HepG2 (cell line): ENCODE data around the gene SLC22A14. TPM values are rescaled to one million over a fixed set of nuclear protein-coding genes. Genes with fewer than 3 reads are reported as not detected.

Source experiments
- ATF7 ChIP-seq, 2 experiments: fragments of 450-650 bp in 1 of 2; sonication (generic) in 1 of 2; formaldehyde crosslinking in 1 of 2; IDR thresholded peaks; 2 replicates each; pipeline versions ENCODE4 v1.4.0 to v1.6.1; 2016 to 2020; ENCODE audit warnings: antibody characterized with exemption in 1 of 2, mild to moderate bottlenecking in 1 of 2, missing genetic modification reagents in 1 of 2
- CEBPB ChIP-seq: IDR thresholded peaks from 2 replicates; pipeline ENCODE4 v1.6.1; 2011; ENCODE audit warnings: low read depth, low read length, improper control_type of control experiment, borderline replicate concordance
- CHD2 ChIP-seq: IDR thresholded peaks from 2 replicates; pipeline ENCODE4 v1.6.1; 2011; ENCODE audit warnings: low read depth, low read length, improper control_type of control experiment
- GFI1 ChIP-seq: sonication (generic); formaldehyde crosslinking; IDR thresholded peaks from 2 replicates; pipeline ENCODE4 v1.5.0; 2020; ENCODE audit warnings: missing genetic modification reagents, mild to moderate bottlenecking, borderline replicate concordance
- NR3C1 ChIP-seq: sonication (generic); formaldehyde crosslinking; IDR thresholded peaks from 2 replicates; pipeline ENCODE4 v1.4.0; 2020; ENCODE audit warnings: missing genetic modification reagents
- POLR2AphosphoS5 ChIP-seq: IDR thresholded peaks from 2 replicates; pipeline ENCODE4 v1.6.1; 2012; ENCODE audit warnings: low read depth, low read length
- POLR2G ChIP-seq: fragments of 200-400 bp; formaldehyde crosslinking; IDR thresholded peaks from 2 replicates; pipeline ENCODE4 v1.6.1; 2018; ENCODE audit warnings: mild to moderate bottlenecking, low read depth, low read length, moderate library complexity
- RARA ChIP-seq: IDR thresholded peaks from 2 replicates; pipeline ENCODE4 v1.6.1; 2016; ENCODE audit warnings: missing genetic modification reagents, missing compliant biosample characterization
- RFXAP ChIP-seq: sonication (generic); formaldehyde crosslinking; IDR thresholded peaks from 2 replicates; pipeline ENCODE4 v1.4.0; 2020; ENCODE audit warnings: missing genetic modification reagents, borderline replicate concordance
- ZNF282 ChIP-seq: fragments of 450-650 bp; IDR thresholded peaks from 2 replicates; pipeline ENCODE4 v1.6.1; 2018; ENCODE audit not compliant: partially characterized antibody
- ZNF333 ChIP-seq: sonication (generic); formaldehyde crosslinking; IDR thresholded peaks from 2 replicates; pipeline ENCODE4 v1.4.0; 2020; ENCODE audit warnings: mild to moderate bottlenecking, missing genetic modification reagents, borderline replicate concordance
- polyA plus RNA-seq, 8 experiments: library from polyadenylated mRNA; depleted of rRNA in 3 of 8; stranded (reverse) in 7 of 8; unstranded in 1 of 8; fragments of >200 nt; fragmentation: Illumina TruSeq in 4 of 8; extraction: Trizol in 4 of 8; gene quantifications; 2 replicates each; pipeline versions ENCODE4 v1.2.1 to v1.2.3, GENCODE V29; 2011 to 2016; ENCODE audit warnings: low read depth in 4 of 8, missing spikeins in 1 of 8, mixed read lengths in 1 of 8; ENCODE audit not compliant: insufficient read depth in 1 of 8
- total RNA-seq, 5 experiments: library from RNA; depleted of rRNA; stranded (reverse); fragments of >200 nt; fragmentation: Illumina TruSeq; extraction: Trizol; gene quantifications; 2 replicates each; pipeline ENCODE4 v1.2.3, GENCODE V29; 2016; ENCODE audit warnings: low read depth in 1 of 5
- TF ChIP-seq, protein P1 (sequence below): sonication (generic); formaldehyde crosslinking; IDR thresholded peaks from 2 replicates; pipeline ENCODE4 v1.5.0; 2020; ENCODE audit warnings: mild to moderate bottlenecking, missing genetic modification reagents, borderline replicate concordance
- TF ChIP-seq, protein P2 (sequence below): sonication (generic); formaldehyde crosslinking; conservative IDR thresholded peaks from 2 replicates; pipeline ENCODE4 v1.8.0; 2022; ENCODE audit warnings: mild to moderate bottlenecking, moderate library complexity, missing genetic modification reagents
- TF ChIP-seq, protein P3 (sequence below): sonication (generic); IDR thresholded peaks from 2 replicates; pipeline ENCODE4 v1.6.1; 2016; ENCODE audit warnings: low read depth, borderline replicate concordance
- TF ChIP-seq, protein P4 (sequence below): sonication (generic); formaldehyde crosslinking; conservative IDR thresholded peaks from 2 replicates; pipeline ENCODE4 v1.4.0; 2020; ENCODE audit warnings: missing genetic modification reagents

Gene SLC22A14
- total and polyA plus RNA-seq, 2 of the 13 experiments (the other 11 are each of a cell fraction or from before 2014, with no cell fraction given) = 0.03 TPM; not detected in 1

DNA sequence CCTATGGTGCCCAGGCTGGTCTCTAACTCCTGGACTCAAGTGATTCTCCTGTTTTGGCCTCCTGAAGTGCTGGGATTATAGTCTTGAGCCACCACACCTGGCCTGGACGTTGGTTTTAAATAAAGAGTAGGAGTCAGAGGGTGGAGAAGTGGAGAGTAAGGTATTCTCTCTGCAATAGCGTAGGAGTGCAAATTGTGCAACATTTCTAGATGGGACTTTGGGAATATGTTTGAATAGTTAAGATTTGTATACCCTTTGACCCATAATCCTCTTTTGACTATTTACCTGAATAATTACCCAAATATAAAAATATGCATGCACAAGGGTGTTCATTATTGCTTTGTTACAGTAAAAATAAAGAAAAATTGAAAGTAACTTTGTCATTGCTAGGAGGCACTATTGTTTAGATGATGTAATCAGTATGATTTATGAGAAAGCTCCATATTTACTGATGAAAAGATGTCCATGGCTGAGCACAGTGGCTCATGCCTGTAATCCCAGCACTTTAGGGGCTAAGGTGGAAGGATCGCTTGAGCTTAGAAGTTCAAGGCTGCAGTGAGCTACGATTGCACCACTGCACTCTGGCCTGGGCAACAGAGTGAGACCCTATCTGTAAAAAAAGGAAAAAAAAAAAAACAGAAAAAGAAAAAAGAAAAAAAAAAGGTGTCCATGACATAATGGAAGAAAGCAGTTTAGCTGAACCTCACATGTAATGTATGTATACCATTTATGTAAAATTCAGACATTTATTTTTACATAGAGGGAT, 49.3 kb downstream of the SLC22A14 start (continued):
- no peak for TF ChIP-seq ZNF282
- no peak for TF ChIP-seq RARA
- TF ChIP-seq ZNF333 (CRISPR knock-in tag) = no peak
- TF ChIP-seq, protein P1, sequence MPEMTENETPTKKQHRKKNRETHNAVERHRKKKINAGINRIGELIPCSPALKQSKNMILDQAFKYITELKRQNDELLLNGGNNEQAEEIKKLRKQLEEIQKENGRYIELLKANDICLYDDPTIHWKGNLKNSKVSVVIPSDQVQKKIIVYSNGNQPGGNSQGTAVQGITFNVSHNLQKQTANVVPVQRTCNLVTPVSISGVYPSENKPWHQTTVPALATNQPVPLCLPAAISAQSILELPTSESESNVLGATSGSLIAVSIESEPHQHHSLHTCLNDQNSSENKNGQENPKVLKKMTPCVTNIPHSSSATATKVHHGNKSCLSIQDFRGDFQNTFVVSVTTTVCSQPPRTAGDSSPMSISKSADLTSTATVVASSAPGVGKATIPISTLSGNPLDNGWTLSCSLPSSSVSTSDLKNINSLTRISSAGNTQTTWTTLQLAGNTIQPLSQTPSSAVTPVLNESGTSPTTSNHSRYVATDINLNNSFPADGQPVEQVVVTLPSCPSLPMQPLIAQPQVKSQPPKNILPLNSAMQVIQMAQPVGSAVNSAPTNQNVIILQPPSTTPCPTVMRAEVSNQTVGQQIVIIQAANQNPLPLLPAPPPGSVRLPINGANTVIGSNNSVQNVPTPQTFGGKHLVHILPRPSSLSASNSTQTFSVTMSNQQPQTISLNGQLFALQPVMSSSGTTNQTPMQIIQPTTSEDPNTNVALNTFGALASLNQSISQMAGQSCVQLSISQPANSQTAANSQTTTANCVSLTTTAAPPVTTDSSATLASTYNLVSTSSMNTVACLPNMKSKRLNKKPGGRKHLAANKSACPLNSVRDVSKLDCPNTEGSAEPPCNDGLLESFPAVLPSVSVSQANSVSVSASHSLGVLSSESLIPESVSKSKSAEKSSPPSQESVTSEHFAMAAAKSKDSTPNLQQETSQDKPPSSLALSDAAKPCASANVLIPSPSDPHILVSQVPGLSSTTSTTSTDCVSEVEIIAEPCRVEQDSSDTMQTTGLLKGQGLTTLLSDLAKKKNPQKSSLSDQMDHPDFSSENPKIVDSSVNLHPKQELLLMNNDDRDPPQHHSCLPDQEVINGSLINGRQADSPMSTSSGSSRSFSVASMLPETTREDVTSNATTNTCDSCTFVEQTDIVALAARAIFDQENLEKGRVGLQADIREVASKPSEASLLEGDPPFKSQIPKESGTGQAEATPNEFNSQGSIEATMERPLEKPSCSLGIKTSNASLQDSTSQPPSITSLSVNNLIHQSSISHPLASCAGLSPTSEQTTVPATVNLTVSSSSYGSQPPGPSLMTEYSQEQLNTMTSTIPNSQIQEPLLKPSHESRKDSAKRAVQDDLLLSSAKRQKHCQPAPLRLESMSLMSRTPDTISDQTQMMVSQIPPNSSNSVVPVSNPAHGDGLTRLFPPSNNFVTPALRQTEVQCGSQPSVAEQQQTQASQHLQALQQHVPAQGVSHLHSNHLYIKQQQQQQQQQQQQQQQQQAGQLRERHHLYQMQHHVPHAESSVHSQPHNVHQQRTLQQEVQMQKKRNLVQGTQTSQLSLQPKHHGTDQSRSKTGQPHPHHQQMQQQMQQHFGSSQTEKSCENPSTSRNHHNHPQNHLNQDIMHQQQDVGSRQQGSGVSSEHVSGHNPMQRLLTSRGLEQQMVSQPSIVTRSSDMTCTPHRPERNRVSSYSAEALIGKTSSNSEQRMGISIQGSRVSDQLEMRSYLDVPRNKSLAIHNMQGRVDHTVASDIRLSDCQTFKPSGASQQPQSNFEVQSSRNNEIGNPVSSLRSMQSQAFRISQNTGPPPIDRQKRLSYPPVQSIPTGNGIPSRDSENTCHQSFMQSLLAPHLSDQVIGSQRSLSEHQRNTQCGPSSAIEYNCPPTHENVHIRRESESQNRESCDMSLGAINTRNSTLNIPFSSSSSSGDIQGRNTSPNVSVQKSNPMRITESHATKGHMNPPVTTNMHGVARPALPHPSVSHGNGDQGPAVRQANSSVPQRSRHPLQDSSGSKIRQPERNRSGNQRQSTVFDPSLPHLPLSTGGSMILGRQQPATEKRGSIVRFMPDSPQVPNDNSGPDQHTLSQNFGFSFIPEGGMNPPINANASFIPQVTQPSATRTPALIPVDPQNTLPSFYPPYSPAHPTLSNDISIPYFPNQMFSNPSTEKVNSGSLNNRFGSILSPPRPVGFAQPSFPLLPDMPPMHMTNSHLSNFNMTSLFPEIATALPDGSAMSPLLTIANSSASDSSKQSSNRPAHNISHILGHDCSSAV (CRISPR knock-in tag) = no peak
- TF ChIP-seq, protein P2, sequence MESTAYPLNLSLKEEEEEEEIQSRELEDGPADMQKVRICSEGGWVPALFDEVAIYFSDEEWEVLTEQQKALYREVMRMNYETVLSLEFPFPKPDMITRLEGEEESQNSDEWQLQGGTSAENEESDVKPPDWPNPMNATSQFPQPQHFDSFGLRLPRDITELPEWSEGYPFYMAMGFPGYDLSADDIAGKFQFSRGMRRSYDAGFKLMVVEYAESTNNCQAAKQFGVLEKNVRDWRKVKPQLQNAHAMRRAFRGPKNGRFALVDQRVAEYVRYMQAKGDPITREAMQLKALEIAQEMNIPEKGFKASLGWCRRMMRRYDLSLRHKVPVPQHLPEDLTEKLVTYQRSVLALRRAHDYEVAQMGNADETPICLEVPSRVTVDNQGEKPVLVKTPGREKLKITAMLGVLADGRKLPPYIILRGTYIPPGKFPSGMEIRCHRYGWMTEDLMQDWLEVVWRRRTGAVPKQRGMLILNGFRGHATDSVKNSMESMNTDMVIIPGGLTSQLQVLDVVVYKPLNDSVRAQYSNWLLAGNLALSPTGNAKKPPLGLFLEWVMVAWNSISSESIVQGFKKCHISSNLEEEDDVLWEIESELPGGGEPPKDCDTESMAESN (CRISPR knock-in tag) = no peak
- TF ChIP-seq GFI1 (CRISPR knock-in tag) = peak; percentile 93
- TF ChIP-seq, protein P3, sequence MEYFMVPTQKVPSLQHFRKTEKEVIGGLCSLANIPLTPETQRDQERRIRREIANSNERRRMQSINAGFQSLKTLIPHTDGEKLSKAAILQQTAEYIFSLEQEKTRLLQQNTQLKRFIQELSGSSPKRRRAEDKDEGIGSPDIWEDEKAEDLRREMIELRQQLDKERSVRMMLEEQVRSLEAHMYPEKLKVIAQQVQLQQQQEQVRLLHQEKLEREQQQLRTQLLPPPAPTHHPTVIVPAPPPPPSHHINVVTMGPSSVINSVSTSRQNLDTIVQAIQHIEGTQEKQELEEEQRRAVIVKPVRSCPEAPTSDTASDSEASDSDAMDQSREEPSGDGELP = no peak
- peak; percentile 62 for TF ChIP-seq ATF7 (IDR thresholded peaks at IDR 0.05)
- TF ChIP-seq ATF7 (CRISPR knock-in tag; IDR thresholded peaks at IDR 0.05) = no peak
- TF ChIP-seq, protein P4, sequence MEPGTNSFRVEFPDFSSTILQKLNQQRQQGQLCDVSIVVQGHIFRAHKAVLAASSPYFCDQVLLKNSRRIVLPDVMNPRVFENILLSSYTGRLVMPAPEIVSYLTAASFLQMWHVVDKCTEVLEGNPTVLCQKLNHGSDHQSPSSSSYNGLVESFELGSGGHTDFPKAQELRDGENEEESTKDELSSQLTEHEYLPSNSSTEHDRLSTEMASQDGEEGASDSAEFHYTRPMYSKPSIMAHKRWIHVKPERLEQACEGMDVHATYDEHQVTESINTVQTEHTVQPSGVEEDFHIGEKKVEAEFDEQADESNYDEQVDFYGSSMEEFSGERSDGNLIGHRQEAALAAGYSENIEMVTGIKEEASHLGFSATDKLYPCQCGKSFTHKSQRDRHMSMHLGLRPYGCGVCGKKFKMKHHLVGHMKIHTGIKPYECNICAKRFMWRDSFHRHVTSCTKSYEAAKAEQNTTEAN (CRISPR knock-in tag) = no peak
- no peak for TF ChIP-seq POLR2G
- no peak for TF ChIP-seq POLR2AphosphoS5
- no peak for TF ChIP-seq RFXAP
- TF ChIP-seq NR3C1 = no peak
- no peak for TF ChIP-seq CHD2
- peak; percentile 79 for TF ChIP-seq CEBPB
